Endothelial cell of umbilical vein (primary cell): ENCODE measurements around the gene ACOX1. TPM values are rescaled to one million over a fixed set of nuclear protein-coding genes. Genes with fewer than 3 reads are reported as not detected.

Experiments used
- BruUV-seq: library from RNA; stranded (reverse); fragments of 400-500 nt; replicated peaks from 2 replicates; lab custom pipeline; 2021; lab: Mats Ljungman, UMichigan
- CTCF ChIA-PET: fragments of 300-600, 350-600 bp; sonication (Branson Sonifier 250); formaldehyde crosslinking; loops from one replicate; lab custom pipeline; 2021; ENCODE audit warnings: antibody characterized with exemption, inconsistent platforms; lab: Charles Lee
- POLR2A ChIA-PET: fragments of 300-600, 350-600 bp; sonication (Branson Sonifier 250); formaldehyde crosslinking; loops from one replicate; lab custom pipeline; 2021; ENCODE audit warnings: antibody characterized with exemption, inconsistent platforms; lab: Charles Lee
- DNase-seq: peaks from one replicate; pipeline ENCODE4 v3.0.0-alpha.2; 2011; ENCODE audit warnings: low read depth, low spot score
- FAIRE-seq: peaks from 2 replicates; lab custom pipeline; 2011; peaks lifted over from hg19 to GRCh38; lab: Jason Lieb, UNC
- H2AFZ ChIP-seq: 2 replicates; pipeline ENCODE4 v1.6.0; 2012; ENCODE audit warnings: low read depth, low read length, control low read depth, inconsistent platforms
- H3K27ac ChIP-seq: 2 replicates; pipeline ENCODE4 v1.5.1; 2011; ENCODE audit warnings: low read depth, mild to moderate bottlenecking, control low read depth, low read length, moderate library complexity; ENCODE audit not compliant: insufficient read depth
- H3K27me3 ChIP-seq, 2 experiments: 2 replicates each; pipeline versions ENCODE4 v1.6.0 to v1.6.1; 2011; ENCODE audit warnings: low read length in 2 of 2, mixed read lengths in 1 of 2; ENCODE audit not compliant: control insufficient read depth in 2 of 2, insufficient read depth in 2 of 2
- H3K36me3 ChIP-seq, 2 experiments: 2 replicates in 1 of 2; 3 replicates in 1 of 2; pipeline ENCODE4 v1.5.1; 2011; ENCODE audit warnings: low read length in 2 of 2, mild to moderate bottlenecking in 1 of 2, moderate library complexity in 1 of 2; ENCODE audit not compliant: control insufficient read depth in 2 of 2, insufficient read depth in 2 of 2; ENCODE audit errors: extremely low read depth in 1 of 2
- H3K4me1 ChIP-seq: 3 replicates; pipeline ENCODE4 v1.5.1; 2011; ENCODE audit warnings: mild to moderate bottlenecking, low read length; ENCODE audit not compliant: control insufficient read depth, insufficient read depth; ENCODE audit errors: extremely low read depth
- H3K4me2 ChIP-seq: 2 replicates; pipeline ENCODE4 v1.6.1; 2011; ENCODE audit warnings: low read length, control low read depth, mixed read lengths; ENCODE audit not compliant: insufficient read depth
- H3K4me3 ChIP-seq, 3 experiments: fragments of 200-600 bp in 1 of 3; sonication (generic), shearing (Covaris generic) in 1 of 3; replicated peaks in 1 of 3; 2 replicates each; pipeline ENCODE4 v1.5.1; 2011 to 2016; ENCODE audit warnings: control low read depth in 3 of 3, low read length in 3 of 3, mild to moderate bottlenecking in 2 of 3, inconsistent platforms in 1 of 3, low read depth in 1 of 3, moderate library complexity in 1 of 3; ENCODE audit not compliant: insufficient read depth in 1 of 3
- H3K79me2 ChIP-seq: 2 replicates; pipeline ENCODE4 v1.6.0; 2012; ENCODE audit warnings: low read length, inconsistent platforms; ENCODE audit not compliant: control insufficient read depth, insufficient read depth
- H3K9ac ChIP-seq: replicated peaks from 2 replicates; pipeline ENCODE3; 2011; ENCODE audit warnings: low read length, control low read depth; ENCODE audit not compliant: insufficient read depth; ENCODE audit errors: extremely low read depth
- H3K9me1 ChIP-seq: replicated peaks from 3 replicates; pipeline ENCODE4 v1.6.0; 2011; ENCODE audit warnings: mild to moderate bottlenecking, low read length; ENCODE audit not compliant: control insufficient read depth, insufficient read depth; ENCODE audit errors: extremely low read depth
- H3K9me3 ChIP-seq: replicated peaks from 2 replicates; pipeline ENCODE4 v1.5.1; 2012; ENCODE audit warnings: low read length, inconsistent platforms; ENCODE audit not compliant: control insufficient read depth, insufficient read depth
- H4K20me1 ChIP-seq: replicated peaks from 2 replicates; pipeline ENCODE3; 2011; ENCODE audit warnings: mild to moderate bottlenecking, low read length; ENCODE audit not compliant: control insufficient read depth, insufficient read depth; ENCODE audit errors: extremely low read depth
- CTCF ChIP-seq, 2 donors: IDR thresholded peaks; 1 replicate in 1 of 2; 2 replicates in 1 of 2; pipeline ENCODE4 v1.5.1; 2011; ENCODE audit warnings: low read length in 2 of 2, mild to moderate bottlenecking in 2 of 2, moderate library complexity in 2 of 2, control low read depth in 1 of 2, inconsistent platforms in 1 of 2, low read depth in 1 of 2; ENCODE audit not compliant: insufficient read depth in 1 of 2; ENCODE audit errors: extremely low read depth in 1 of 2
- EZH2 ChIP-seq: IDR thresholded peaks from 2 replicates; pipeline ENCODE4 v1.6.1; 2012; ENCODE audit warnings: borderline replicate concordance, low read depth, mild to moderate bottlenecking, moderate library complexity, low read length, inconsistent platforms; ENCODE audit not compliant: severe bottlenecking
- FOS ChIP-seq: IDR thresholded peaks from 2 replicates; pipeline ENCODE4 v1.6.1; 2011; ENCODE audit warnings: mild to moderate bottlenecking, low read length, moderate library complexity, borderline replicate concordance; ENCODE audit not compliant: insufficient read depth
- GATA2 ChIP-seq: IDR thresholded peaks from 2 replicates; pipeline ENCODE4 v1.7.0; 2011; ENCODE audit warnings: low read depth, mild to moderate bottlenecking, moderate library complexity, mixed read lengths, low read length; ENCODE audit not compliant: insufficient read length, insufficient read depth
- JUN ChIP-seq: IDR thresholded peaks from 2 replicates; pipeline ENCODE4 v1.6.1; 2011; ENCODE audit warnings: borderline replicate concordance, low read depth; ENCODE audit not compliant: insufficient read length, insufficient read depth
- MAX ChIP-seq: IDR thresholded peaks from 2 replicates; pipeline ENCODE4 v1.6.1; 2011; ENCODE audit not compliant: insufficient read depth, insufficient read length
- MYC ChIP-seq: IDR thresholded peaks from one replicate; pipeline ENCODE4 v1.6.1; 2011; ENCODE audit warnings: mild to moderate bottlenecking, low read depth, low read length
- POLR2A ChIP-seq: IDR thresholded peaks from 2 replicates; pipeline ENCODE4 v1.6.1; 2012; ENCODE audit warnings: low read depth, mild to moderate bottlenecking, control low read depth, low read length
- POLR2AphosphoS5 ChIP-seq: IDR thresholded peaks from 2 replicates; pipeline ENCODE4 v1.6.1; 2012; ENCODE audit warnings: low read depth, mild to moderate bottlenecking, control low read depth, low read length, moderate library complexity; ENCODE audit not compliant: insufficient read depth
- dilution Hi-C: fragments of 300-500 bp; cut with MboI; formaldehyde crosslinking; loops from one replicate; pipeline ENCODE4 v1.15.0; 2019; ENCODE audit warnings: low sequenced_read_pairs; ENCODE audit not compliant: extremely low pct_ligation_motif_present
- intact Hi-C: fragments of 100-400 bp; cut with micrococcal nuclease; formaldehyde crosslinking; loops from one replicate; pipeline ENCODE4 v1.10.0; 2022
- polyA plus RNA-seq, 4 experiments: library from polyadenylated mRNA; depleted of rRNA in 3 of 4; stranded (reverse) in 3 of 4; unstranded in 1 of 4; fragments of >200 nt; gene quantifications; 2 replicates each; pipeline versions ENCODE4 v1.2.1 to v1.2.3, GENCODE V29; 2011 to 2012; ENCODE audit warnings: missing spikeins in 1 of 4
- total RNA-seq: library from RNA; stranded (reverse); gene quantifications from 2 replicates; pipeline ENCODE4 v1.2.3, GENCODE V29; 2021

Gene ACOX1
- total and polyA plus RNA-seq, 2 donors (not counting 3 experiments of a cell fraction or from before 2014, with no cell fraction given): 17.9 to 45.1 TPM

GRCh38 chr17:75987041-75987440 lies 8.1 kb upstream of the ACOX1 start:
- no peaks in the 10 kb centered on the region for H3K9me3 ChIP-seq
- no peaks in the 10 kb centered on the region for H3K4me1 ChIP-seq
- no peaks in the 10 kb centered on the region for H3K27me3 ChIP-seq
- dilution Hi-C loops (no loop called here), intact Hi-C loops (no loop called here)
- no peaks in the 10 kb centered on the region for H3K9me1 ChIP-seq
- CTCF ChIA-PET: no interaction called here
- FAIRE-seq (no peak), DNase-seq (no peak)
- H3K9ac ChIP-seq: no peak overlapping the region
- no peak overlapping the region for H3K27ac ChIP-seq
- TF ChIP-seq CTCF (IDR thresholded peaks at IDR 0.05; ENCODE audit: extremely low read depth in 1 of 2, insufficient read depth in 1 of 2, low read depth in 1 of 2, low read length in 2 of 2) (no peak), POLR2AphosphoS5 (no peak), POLR2A (no peak), MYC (no peak), JUN (no peak), GATA2 (no peak), EZH2 (no peak), MAX (no peak), FOS (no peak)
- H3K4me2 ChIP-seq: no peak overlapping the region
- H4K20me1 ChIP-seq: no peaks in the 10 kb centered on the region
- no peaks in the 10 kb centered on the region for H3K36me3 ChIP-seq
- POLR2A ChIA-PET: no interaction called here
- no peak overlapping the region for H3K4me3 ChIP-seq
- no peak overlapping the region for H2AFZ ChIP-seq
- no TSS peak for BruUV-seq
- H3K79me2 ChIP-seq: no peaks in the 10 kb centered on the region
